Neural progenitor cell (in vitro differentiated cells): ENCODE measurements around the gene PPARG.
"Not testable (repeated sequence)": the region's sequence is repeated elsewhere in the genome, so short reads cannot be mapped to it uniquely, and the experiment has no call there.

Source experiments
- EZH2phosphoT487 ChIP-seq: fragments of 200-600 bp; sonication (generic); IDR thresholded peaks from 2 replicates; pipeline ENCODE4 v1.6.1; 2017; ENCODE audit warnings: antibody characterized with exemption
- TF ChIP-seq, protein P1 (sequence below): fragments of 200-600 bp; sonication (generic); IDR thresholded peaks from 2 replicates; pipeline ENCODE4 v1.5.1; 2017; ENCODE audit warnings: antibody characterized with exemption, mild to moderate bottlenecking

DNA sequence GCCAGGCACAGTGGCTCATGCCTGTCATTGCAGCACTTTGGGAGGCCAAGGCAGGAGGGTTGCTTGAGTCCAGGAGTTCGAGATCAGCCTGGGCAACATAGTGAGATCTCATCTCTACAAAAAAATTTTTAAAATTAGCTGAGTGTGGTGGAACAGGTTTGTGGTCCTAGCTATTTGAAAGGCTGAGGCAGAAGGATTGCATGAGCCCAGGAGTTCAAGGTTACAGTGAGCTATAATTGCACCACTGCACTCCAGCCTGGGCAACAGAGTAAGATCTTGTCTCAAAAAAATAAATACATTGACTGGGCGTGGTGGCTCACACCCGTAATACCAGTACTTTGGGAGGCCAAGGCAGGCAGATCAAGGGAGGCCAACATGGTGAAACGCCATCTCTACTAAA lies 168.5 kb downstream of the PPARG start:
- TF ChIP-seq, protein P1, sequence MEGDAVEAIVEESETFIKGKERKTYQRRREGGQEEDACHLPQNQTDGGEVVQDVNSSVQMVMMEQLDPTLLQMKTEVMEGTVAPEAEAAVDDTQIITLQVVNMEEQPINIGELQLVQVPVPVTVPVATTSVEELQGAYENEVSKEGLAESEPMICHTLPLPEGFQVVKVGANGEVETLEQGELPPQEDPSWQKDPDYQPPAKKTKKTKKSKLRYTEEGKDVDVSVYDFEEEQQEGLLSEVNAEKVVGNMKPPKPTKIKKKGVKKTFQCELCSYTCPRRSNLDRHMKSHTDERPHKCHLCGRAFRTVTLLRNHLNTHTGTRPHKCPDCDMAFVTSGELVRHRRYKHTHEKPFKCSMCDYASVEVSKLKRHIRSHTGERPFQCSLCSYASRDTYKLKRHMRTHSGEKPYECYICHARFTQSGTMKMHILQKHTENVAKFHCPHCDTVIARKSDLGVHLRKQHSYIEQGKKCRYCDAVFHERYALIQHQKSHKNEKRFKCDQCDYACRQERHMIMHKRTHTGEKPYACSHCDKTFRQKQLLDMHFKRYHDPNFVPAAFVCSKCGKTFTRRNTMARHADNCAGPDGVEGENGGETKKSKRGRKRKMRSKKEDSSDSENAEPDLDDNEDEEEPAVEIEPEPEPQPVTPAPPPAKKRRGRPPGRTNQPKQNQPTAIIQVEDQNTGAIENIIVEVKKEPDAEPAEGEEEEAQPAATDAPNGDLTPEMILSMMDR = not testable (repeated sequence)
- TF ChIP-seq EZH2phosphoT487 = not testable (repeated sequence)
